Stimulated activated CD4-positive, alpha-beta T cell treated with anti-CD3 and anti-CD28 coated beads, Interleukin-15, amount 100 ng/mL, for 24 hours (primary cell): Measurements from ENCODE around the gene MR1.

Source experiments
- DNase-seq: peaks from one replicate; pipeline ENCODE4 v3.0.0-alpha.2; 2020

MR1 gene

GRCh38 chr1:181033799-181034451 is at the start of gene MR1:
MR1 (plus strand) TSS chr1:181033983; CDS start chr1:181034008, 25 bp downstream.
- peak; percentile 30 for DNase-seq

- no peak for DNase-seq
Observed at GRCh38 chr1:180988253-180988752, 45.5 kb upstream of the MR1 start.

GRCh38 chr1:180994262-180994661 is 39.5 kb upstream of the MR1 start:
- no peak for DNase-seq

- DNase-seq: no peak
Observed at GRCh38 chr1:180997843-180998504, 35.8 kb upstream of the MR1 start.

- no peak for DNase-seq
Observed at GRCh38 chr1:181001091-181001780, 32.5 kb upstream of the MR1 start.

- DNase-seq: no peak
Observed at GRCh38 chr1:181002582-181003172, 31.1 kb upstream of the MR1 start.

DNA sequence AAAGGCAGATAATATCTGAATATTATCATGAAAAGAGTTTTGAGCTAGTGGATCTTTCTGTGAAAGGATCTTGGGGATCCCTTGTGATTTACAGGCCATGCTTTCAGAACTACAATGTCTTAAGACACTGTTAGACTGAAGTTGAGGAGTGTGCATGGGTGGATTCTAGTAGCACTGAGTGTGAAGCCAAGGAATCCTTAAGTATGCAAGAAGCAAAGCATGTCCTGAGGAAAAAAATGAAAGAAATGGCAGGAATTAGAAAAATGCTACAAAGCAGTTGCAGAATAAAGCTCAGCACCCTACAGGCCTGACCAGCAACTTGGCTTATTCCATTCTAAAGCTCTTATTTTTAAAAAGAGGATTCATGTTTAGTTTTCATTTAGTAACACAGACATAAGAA is 23.0 kb upstream of the MR1 start:
- no peak for DNase-seq

DNA sequence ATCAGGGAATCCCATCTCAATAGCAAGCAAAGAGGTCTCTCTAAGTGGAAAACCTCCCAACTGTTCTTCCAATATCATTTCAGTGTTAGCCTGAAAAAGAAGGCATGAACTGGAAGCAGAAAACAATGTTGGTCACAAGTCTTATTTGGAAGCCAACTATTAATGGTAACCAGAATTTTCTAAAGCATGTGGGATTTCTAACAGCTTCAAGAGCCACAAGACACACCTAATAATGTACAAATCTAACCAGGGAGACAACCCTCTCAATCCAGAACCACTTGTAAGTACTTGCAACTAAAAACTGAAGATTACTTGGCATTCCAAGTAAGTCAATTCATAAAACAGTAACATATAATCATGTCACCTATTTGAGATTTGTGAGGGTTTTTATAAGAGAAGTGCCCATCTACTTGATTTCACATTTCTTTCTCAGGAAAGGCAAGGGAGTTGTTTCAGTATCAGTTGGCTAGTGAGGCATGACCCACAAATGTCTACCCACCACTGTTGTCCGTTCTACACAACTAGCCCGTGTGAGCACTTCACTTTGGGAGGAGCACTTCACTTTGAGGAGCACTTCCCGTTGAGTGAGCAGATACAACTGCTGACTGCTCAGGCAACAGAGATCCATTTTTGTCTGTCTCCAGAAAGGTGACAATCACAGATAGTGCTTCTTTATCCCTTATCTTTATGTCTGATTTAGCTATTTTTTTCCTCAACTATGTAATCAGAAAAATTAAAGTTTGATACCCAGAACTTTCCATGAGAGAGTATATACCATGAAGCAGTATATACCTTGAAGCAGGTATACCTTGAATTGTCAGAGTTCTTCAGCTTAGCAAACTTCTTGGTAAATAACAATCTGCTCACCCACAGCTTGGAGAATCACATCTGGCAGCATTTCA is 22.2 kb upstream of the MR1 start:
- DNase-seq: no peak

- no peak for DNase-seq
Observed at GRCh38 chr1:181012203-181012745, 21.5 kb upstream of the MR1 start.

DNA sequence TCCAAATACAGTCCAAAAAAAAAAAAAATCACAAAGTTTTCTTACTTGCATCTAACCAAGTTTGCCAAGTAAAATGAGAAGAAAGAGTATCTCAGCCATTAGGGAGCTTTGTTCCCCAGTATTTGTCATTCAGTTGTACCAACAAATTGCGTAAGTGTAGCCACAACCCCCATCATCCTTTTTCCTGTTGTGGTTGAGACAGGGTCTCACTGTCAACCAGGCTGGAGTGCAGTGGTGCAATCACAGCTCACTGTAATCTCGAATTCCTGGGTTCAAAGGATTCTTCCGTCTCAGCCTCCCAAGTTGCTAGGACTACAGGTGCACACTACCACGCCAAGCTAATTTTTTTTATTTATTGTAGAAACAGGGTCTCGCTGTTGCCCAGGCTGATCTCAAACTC is 20.6 kb upstream of the MR1 start:
- no peak for DNase-seq

- peak; percentile 42 for DNase-seq
Observed at GRCh38 chr1:181014477-181015250, 19.1 kb upstream of the MR1 start.

GRCh38 chr1:181015251-181015615 is 18.6 kb upstream of the MR1 start:
- no peak for DNase-seq

DNA sequence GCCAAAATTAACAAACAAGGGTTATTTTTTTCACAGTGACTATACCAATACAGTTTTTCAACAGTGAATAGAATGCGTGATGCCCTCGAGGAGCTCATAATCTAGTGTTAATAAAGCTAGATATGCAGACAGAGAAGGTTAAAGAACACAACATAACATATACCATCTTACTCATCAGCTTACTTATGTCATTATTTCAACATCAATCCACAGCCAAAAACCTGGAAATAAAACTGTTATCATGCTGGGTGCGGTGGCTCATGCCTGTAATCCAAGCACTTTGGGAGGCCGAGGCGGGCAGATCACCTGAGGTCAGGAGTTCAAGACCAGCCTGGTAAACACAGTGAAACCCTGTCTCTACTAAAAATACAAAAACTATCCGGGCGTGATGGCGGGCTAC is 17.2 kb upstream of the MR1 start:
- no peak for DNase-seq

DNA sequence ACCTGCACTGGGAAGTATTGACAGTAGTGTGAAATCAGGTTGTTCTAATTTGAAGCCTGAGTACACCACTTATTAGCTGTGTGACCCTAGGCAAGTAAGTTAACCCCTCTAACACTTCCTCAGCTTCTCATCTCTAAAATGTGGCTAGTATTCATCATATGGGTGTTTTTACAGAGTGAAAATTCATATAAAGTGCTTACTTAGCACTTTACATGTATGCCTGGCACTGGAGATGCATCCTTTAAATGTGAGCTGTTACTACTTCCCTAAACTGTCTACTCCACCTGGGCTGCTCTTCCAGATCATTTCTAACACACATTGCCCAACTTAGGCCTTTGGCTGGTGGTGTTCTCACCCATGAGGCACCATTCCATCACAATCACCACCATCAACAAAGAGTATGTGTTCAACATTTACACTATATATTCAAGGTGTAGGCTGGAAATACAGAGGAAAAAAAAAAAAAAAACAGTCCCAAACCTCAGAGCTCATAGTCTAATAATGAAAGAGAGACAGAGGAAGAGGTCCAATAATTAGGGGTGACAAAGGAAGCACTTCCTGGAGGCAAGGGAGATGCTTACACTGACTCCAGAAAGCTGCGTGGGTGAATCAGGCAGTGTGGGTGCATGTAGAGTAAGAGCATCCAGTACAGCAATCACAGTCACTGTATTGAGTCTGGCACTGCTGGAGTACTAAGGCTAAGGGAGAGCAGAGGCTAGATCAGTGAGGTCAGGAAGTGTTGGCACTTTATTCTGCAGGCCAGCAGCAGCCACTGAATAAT is 14.7 kb upstream of the MR1 start:
- DNase-seq: peak; percentile 43

- no peak for DNase-seq
Observed at GRCh38 chr1:181021159-181021558, 12.6 kb upstream of the MR1 start.

- peak; percentile 83 for DNase-seq
Observed at GRCh38 chr1:181021811-181022434, 11.9 kb upstream of the MR1 start.

GRCh38 chr1:181023265-181024057 is 10.3 kb upstream of the MR1 start:
- DNase-seq: no peak

- no peak for DNase-seq
Observed at GRCh38 chr1:181028196-181028595, 5.6 kb upstream of the MR1 start.

- DNase-seq: no peak
Observed at GRCh38 chr1:181028615-181029014, 5.2 kb upstream of the MR1 start.
